ENCODE data around the gene DNAH9.

Gene DNAH9

DNA sequence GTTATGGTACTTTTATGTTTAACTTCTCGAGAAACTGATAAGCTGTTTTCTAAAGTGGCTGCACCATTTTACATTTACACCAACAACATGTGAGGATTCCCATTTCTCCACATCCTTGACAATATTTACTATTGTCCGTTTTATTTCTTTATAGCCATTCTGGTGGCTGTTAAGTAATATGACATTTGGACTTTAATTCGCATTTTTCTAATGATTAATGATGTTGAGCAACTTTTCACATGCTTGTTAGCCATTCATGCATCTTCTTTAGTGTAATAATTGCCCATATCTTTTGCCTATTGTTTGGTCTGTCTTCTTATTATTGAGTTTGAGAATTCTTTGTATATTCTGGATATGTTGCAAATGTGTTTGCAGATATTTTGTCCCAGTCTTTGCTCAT, 114.2 kb downstream of the DNAH9 start:
- no peak for TF ChIP-seq EZH2 (IDR thresholded peaks at IDR 0.05; ENCODE audit: borderline replicate concordance, low read depth, low read length, severe bottlenecking)
- TF ChIP-seq, protein P1, sequence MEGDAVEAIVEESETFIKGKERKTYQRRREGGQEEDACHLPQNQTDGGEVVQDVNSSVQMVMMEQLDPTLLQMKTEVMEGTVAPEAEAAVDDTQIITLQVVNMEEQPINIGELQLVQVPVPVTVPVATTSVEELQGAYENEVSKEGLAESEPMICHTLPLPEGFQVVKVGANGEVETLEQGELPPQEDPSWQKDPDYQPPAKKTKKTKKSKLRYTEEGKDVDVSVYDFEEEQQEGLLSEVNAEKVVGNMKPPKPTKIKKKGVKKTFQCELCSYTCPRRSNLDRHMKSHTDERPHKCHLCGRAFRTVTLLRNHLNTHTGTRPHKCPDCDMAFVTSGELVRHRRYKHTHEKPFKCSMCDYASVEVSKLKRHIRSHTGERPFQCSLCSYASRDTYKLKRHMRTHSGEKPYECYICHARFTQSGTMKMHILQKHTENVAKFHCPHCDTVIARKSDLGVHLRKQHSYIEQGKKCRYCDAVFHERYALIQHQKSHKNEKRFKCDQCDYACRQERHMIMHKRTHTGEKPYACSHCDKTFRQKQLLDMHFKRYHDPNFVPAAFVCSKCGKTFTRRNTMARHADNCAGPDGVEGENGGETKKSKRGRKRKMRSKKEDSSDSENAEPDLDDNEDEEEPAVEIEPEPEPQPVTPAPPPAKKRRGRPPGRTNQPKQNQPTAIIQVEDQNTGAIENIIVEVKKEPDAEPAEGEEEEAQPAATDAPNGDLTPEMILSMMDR (IDR thresholded peaks at IDR 0.05; ENCODE audit: borderline replicate concordance, extremely low read depth, low read length, poor library complexity, severe bottlenecking): no peak
- no peaks in the 10 kb centered on the region for H3K36me3 ChIP-seq (ENCODE audit: insufficient read depth, low read length)
- H3K4me2 ChIP-seq (ENCODE audit: insufficient read depth, low read length): no peak overlapping the region
- H3K27ac ChIP-seq (ENCODE audit: low read length): no peak overlapping the region
- ATAC-seq (ENCODE audit: insufficient read depth, low read depth) (no peak), DNase-seq (no peak)
- H2AFZ ChIP-seq (ENCODE audit: low read depth, low read length): no peak overlapping the region
- no peaks in the 10 kb centered on the region for H3K4me1 ChIP-seq (ENCODE audit: insufficient read depth, low read length)
- no peaks in the 10 kb centered on the region for H3K9me3 ChIP-seq (ENCODE audit: insufficient read depth, low read length, severe bottlenecking)
- no peaks in the 10 kb centered on the region for H3K79me2 ChIP-seq (ENCODE audit: insufficient read depth, low read length)
- H3K4me3 ChIP-seq (ENCODE audit: low read depth in 1 of 2, low read length in 2 of 2): no peak overlapping the region
- no peak overlapping the region for H3K9ac ChIP-seq (ENCODE audit: low read depth, low read length)
- no peaks in the 10 kb centered on the region for H4K20me1 ChIP-seq (ENCODE audit: insufficient read depth, low read length)
- H3K27me3 ChIP-seq (ENCODE audit: insufficient read depth, low read length, poor library complexity): no peaks in the 10 kb centered on the region

GRCh38 chr17:11719203-11719602, 120.9 kb downstream of the DNAH9 start:
- Histone ChIP-seq H3K27ac (ENCODE audit: low read length) (no peak overlapping the region), H3K4me3 (ENCODE audit: low read depth in 1 of 2, low read length in 2 of 2) (no peak overlapping the region), H3K4me2 (ENCODE audit: insufficient read depth, low read length) (no peak overlapping the region), H3K27me3 (ENCODE audit: insufficient read depth, low read length, poor library complexity) (no peaks in the 10 kb centered on the region), H3K79me2 (ENCODE audit: insufficient read depth, low read length) (no peaks in the 10 kb centered on the region), H3K9ac (ENCODE audit: low read depth, low read length) (no peak overlapping the region), H2AFZ (ENCODE audit: low read depth, low read length) (no peak overlapping the region), H4K20me1 (ENCODE audit: insufficient read depth, low read length) (no peaks in the 10 kb centered on the region), H3K4me1 (ENCODE audit: insufficient read depth, low read length) (no peaks in the 10 kb centered on the region), H3K36me3 (ENCODE audit: insufficient read depth, low read length) (no peaks in the 10 kb centered on the region), H3K9me3 (ENCODE audit: insufficient read depth, low read length, severe bottlenecking) (no peaks in the 10 kb centered on the region)
- DNase-seq (no peak), ATAC-seq (ENCODE audit: insufficient read depth, low read depth) (no peak)
- TF ChIP-seq, protein P1 (IDR thresholded peaks at IDR 0.05; ENCODE audit: borderline replicate concordance, extremely low read depth, low read length, poor library complexity, severe bottlenecking): no peak
- TF ChIP-seq EZH2 (IDR thresholded peaks at IDR 0.05; ENCODE audit: borderline replicate concordance, low read depth, low read length, severe bottlenecking): no peak

- H3K9me3 ChIP-seq (ENCODE audit: insufficient read depth, low read length, severe bottlenecking): no peaks in the 10 kb centered on the region
- H3K27me3 ChIP-seq (ENCODE audit: insufficient read depth, low read length, poor library complexity): no peaks in the 10 kb centered on the region
- H4K20me1 ChIP-seq (ENCODE audit: insufficient read depth, low read length): no peaks in the 10 kb centered on the region
- no peak overlapping the region for H2AFZ ChIP-seq (ENCODE audit: low read depth, low read length)
- H3K4me2 ChIP-seq (ENCODE audit: insufficient read depth, low read length): no peak overlapping the region
- H3K27ac ChIP-seq (ENCODE audit: low read length): no peak overlapping the region
- H3K79me2 ChIP-seq (ENCODE audit: insufficient read depth, low read length): no peaks in the 10 kb centered on the region
- no peak overlapping the region for H3K4me3 ChIP-seq (ENCODE audit: low read depth in 1 of 2, low read length in 2 of 2)
- H3K36me3 ChIP-seq (ENCODE audit: insufficient read depth, low read length): no peaks in the 10 kb centered on the region
- H3K4me1 ChIP-seq (ENCODE audit: insufficient read depth, low read length): no peaks in the 10 kb centered on the region
- no peak overlapping the region for H3K9ac ChIP-seq (ENCODE audit: low read depth, low read length)
- ATAC-seq (ENCODE audit: insufficient read depth, low read depth): no peak
- DNase-seq: no peak
- TF ChIP-seq, protein P1 (IDR thresholded peaks at IDR 0.05; ENCODE audit: borderline replicate concordance, extremely low read depth, low read length, poor library complexity, severe bottlenecking): no peak
- no peak for TF ChIP-seq EZH2 (IDR thresholded peaks at IDR 0.05; ENCODE audit: borderline replicate concordance, low read depth, low read length, severe bottlenecking)
Measured at GRCh38 chr17:11719856-11720255, 121.6 kb downstream of the DNAH9 start.

GRCh38 chr17:11720816-11721215, 122.5 kb downstream of the DNAH9 start:
- Histone ChIP-seq H3K4me1 (ENCODE audit: insufficient read depth, low read length) (no peaks in the 10 kb centered on the region), H4K20me1 (ENCODE audit: insufficient read depth, low read length) (no peaks in the 10 kb centered on the region), H3K36me3 (ENCODE audit: insufficient read depth, low read length) (no peaks in the 10 kb centered on the region), H3K4me2 (ENCODE audit: insufficient read depth, low read length) (no peak overlapping the region), H2AFZ (ENCODE audit: low read depth, low read length) (no peak overlapping the region), H3K4me3 (ENCODE audit: low read depth in 1 of 2, low read length in 2 of 2) (no peak overlapping the region), H3K27me3 (ENCODE audit: insufficient read depth, low read length, poor library complexity) (no peaks in the 10 kb centered on the region), H3K27ac (ENCODE audit: low read length) (no peak overlapping the region), H3K9ac (ENCODE audit: low read depth, low read length) (no peak overlapping the region), H3K79me2 (ENCODE audit: insufficient read depth, low read length) (no peaks in the 10 kb centered on the region), H3K9me3 (ENCODE audit: insufficient read depth, low read length, severe bottlenecking) (no peaks in the 10 kb centered on the region)
- no peak for ATAC-seq (ENCODE audit: insufficient read depth, low read depth)
- no peak for DNase-seq
- TF ChIP-seq, protein P1 (IDR thresholded peaks at IDR 0.05; ENCODE audit: borderline replicate concordance, extremely low read depth, low read length, poor library complexity, severe bottlenecking): no peak
- no peak for TF ChIP-seq EZH2 (IDR thresholded peaks at IDR 0.05; ENCODE audit: borderline replicate concordance, low read depth, low read length, severe bottlenecking)

Measured in DND-41 (cell line).